K562 (cell line): ENCODE results near the gene TNFAIP8L2. TPM values are rescaled to one million over a fixed set of nuclear protein-coding genes. Genes with fewer than 3 reads are reported as not detected.

ENCODE experiments used
- ATAC-seq: fragments of 200-7000 bp; cut with Tn5 transposase; 3 replicates; pipeline ENCODE4 v1.9.1; 2020; ENCODE audit warnings: moderate library complexity
- BruUV-seq: library from RNA; stranded (reverse); fragments of 400-500 nt; replicated peaks from 2 replicates; lab custom pipeline; 2021; lab: Mats Ljungman, UMichigan
- CTCF ChIA-PET: fragments of 300-600 bp; formaldehyde crosslinking; extraction: SDS; loops from one replicate; lab custom pipeline; 2021; ENCODE audit warnings: low intra/inter-chr PET ratio; lab: Yijun Ruan, JAX
- POLR2A ChIA-PET: fragments of 300-600, 350-650 bp; sonication (Branson Sonifier 250); formaldehyde crosslinking; extraction: SDS; loops from one replicate; lab custom pipeline; 2021; ENCODE audit warnings: antibody characterized with exemption, inconsistent platforms; lab: Yijun Ruan, JAX
- DNase-seq, 4 experiments: peaks; one replicate each; pipeline versions ENCODE4 v3.0.0 to v3.0.0-alpha.2; 2011 to 2018; ENCODE audit warnings: low spot score in 3 of 4, mixed read lengths in 3 of 4; ENCODE audit errors: extremely low read depth in 1 of 4
- FAIRE-seq: peaks from 2 replicates; lab custom pipeline; 2011; peaks lifted over from hg19 to GRCh38; lab: Jason Lieb, UNC
- H2AFZ ChIP-seq: 2 replicates; pipeline ENCODE4 v1.6.0; 2011; ENCODE audit warnings: low read depth, low read length, control low read depth, inconsistent platforms
- H3K27ac ChIP-seq: fragments of 200-600 bp; 3 replicates; pipeline ENCODE4 v1.8.0; 2011; ENCODE audit warnings: low read depth, mild to moderate bottlenecking, control low read depth, inconsistent platforms, low read length, moderate library complexity, mixed read lengths; ENCODE audit errors: extremely low read depth
- H3K27me3 ChIP-seq, 2 experiments: fragments of 300-600 bp in 1 of 2; 2 replicates in 1 of 2; 3 replicates in 1 of 2; pipeline versions ENCODE4 v1.6.0 to v1.8.0; 2011; ENCODE audit warnings: inconsistent platforms in 2 of 2, low read length in 2 of 2, mild to moderate bottlenecking in 1 of 2, mixed read lengths in 1 of 2, moderate library complexity in 1 of 2; ENCODE audit not compliant: control insufficient read depth in 2 of 2, insufficient read depth in 2 of 2
- H3K36me3 ChIP-seq: fragments of 300-600 bp; 3 replicates; pipeline ENCODE4 v1.8.0; 2011; ENCODE audit warnings: mild to moderate bottlenecking, low read length, inconsistent platforms; ENCODE audit not compliant: control insufficient read depth, insufficient read depth
- H3K4me1 ChIP-seq, 2 experiments: fragments of 200-600 bp in 1 of 2; replicated peaks in 1 of 2; 2 replicates in 1 of 2; 3 replicates in 1 of 2; pipeline versions ENCODE4 v1.5.1 to v1.8.0; 2011; ENCODE audit warnings: inconsistent platforms in 2 of 2, low read length in 2 of 2, mild to moderate bottlenecking in 1 of 2, mixed read lengths in 1 of 2, moderate library complexity in 1 of 2; ENCODE audit not compliant: control insufficient read depth in 2 of 2, insufficient read depth in 2 of 2
- H3K4me2 ChIP-seq: 2 replicates; pipeline ENCODE4 v1.6.1; 2011; ENCODE audit warnings: low read length, control low read depth, inconsistent platforms, mixed read lengths; ENCODE audit not compliant: insufficient read depth
- H3K4me3 ChIP-seq: fragments of 200-600 bp; sonication (generic), shearing (Covaris generic); 2 replicates; pipeline ENCODE4 v1.5.1; 2016; ENCODE audit warnings: control low read depth, inconsistent platforms
- H3K79me2 ChIP-seq: fragments of 200-600 bp; 3 replicates; pipeline ENCODE4 v1.8.0; 2011; ENCODE audit warnings: low read length, inconsistent platforms; ENCODE audit not compliant: control insufficient read depth, insufficient read depth
- H3K9ac ChIP-seq, 2 experiments: 2 replicates each; pipeline versions ENCODE4 v1.6.0 to v1.6.1; 2011; ENCODE audit warnings: low read depth in 2 of 2, low read length in 2 of 2, control low read depth in 1 of 2, inconsistent platforms in 1 of 2, mild to moderate bottlenecking in 1 of 2, mixed read lengths in 1 of 2; ENCODE audit not compliant: insufficient read depth in 1 of 2
- H3K9me1 ChIP-seq: one replicate; pipeline ENCODE4 v1.6.0; 2011; ENCODE audit warnings: inconsistent platforms, mild to moderate bottlenecking, low read length, moderate library complexity; ENCODE audit not compliant: control insufficient read depth, insufficient read depth
- H3K9me3 ChIP-seq: replicated peaks from 2 replicates; pipeline ENCODE4 v1.5.1; 2011; ENCODE audit warnings: low read depth, low read length, inconsistent platforms; ENCODE audit not compliant: control insufficient read depth, insufficient read depth
- H4K20me1 ChIP-seq: replicated peaks from 2 replicates; pipeline ENCODE4 v1.6.1; 2011; ENCODE audit warnings: low read length, inconsistent platforms, mixed read lengths; ENCODE audit not compliant: control insufficient read depth, insufficient read depth
- ZNF583 ChIP-seq: fragments of 250-450 bp; sonication (Bioruptor Pico); IDR thresholded peaks from 2 replicates; pipeline ENCODE4 v1.4.0; 2020
- WGBS: fragments of 100-300 bp; shearing (Covaris generic); methylation state at CpG from one replicate; pipeline ENCODE4 v1.1.6; 2016; ENCODE audit warnings: low coverage, mixed read lengths; ENCODE audit not compliant: insufficient coverage; ENCODE audit errors: missing lambda C conversion rate; 5-methylcytosine and 5-hydroxymethylcytosine counted together
- in situ Hi-C: fragments of 300-500 bp; cut with MboI; formaldehyde crosslinking; loops from 4 replicates; pipeline ENCODE4 v1.15.0; 2018; ENCODE audit warnings: inconsistent platforms, mixed read lengths
- intact Hi-C: fragments of 100-400 bp; cut with micrococcal nuclease; formaldehyde crosslinking; loops from 2 replicates; pipeline ENCODE4 v1.14.2; 2022
- polyA plus RNA-seq, 8 experiments: library from polyadenylated mRNA; depleted of rRNA in 4 of 8; stranded (reverse) in 5 of 8; unstranded in 3 of 8; fragments of >200 nt; fragmentation: Nextera tagmentation in 2 of 8; fragmentation: Illumina TruSeq in 1 of 8; extraction: Ambion mirVana in 2 of 8; extraction: Trizol in 1 of 8; gene quantifications; 2 replicates each; pipeline versions ENCODE4 v1.2.1 to v1.2.3, GENCODE V29; 2011 to 2014; ENCODE audit warnings: inconsistent platforms in 1 of 8, missing spikeins in 1 of 8
- total RNA-seq, 7 experiments: library from RNA; depleted of rRNA in 6 of 7; stranded (reverse); fragments of >200 nt in 6 of 7; fragmentation: Illumina TruSeq in 2 of 7; extraction: Trizol in 2 of 7; gene quantifications; 2 replicates each; pipeline versions ENCODE4 v1.2.1 to v1.2.3, GENCODE V29; 2011 to 2021; ENCODE audit warnings: low replicate concordance in 1 of 7
- TF ChIP-seq, protein P1 (sequence below): fragments of 450-650 bp; IDR thresholded peaks from 2 replicates; pipeline ENCODE4 v1.6.1; 2016
- TF ChIP-seq, protein P2 (sequence below), 2 experiments: fragments of 450-650 bp; formaldehyde crosslinking in 1 of 2; IDR thresholded peaks; 2 replicates each; pipeline versions ENCODE4 v1.4.0 to v1.6.1; 2014 to 2020; ENCODE audit warnings: mild to moderate bottlenecking in 2 of 2, borderline replicate concordance in 1 of 2, low read depth in 1 of 2

TNFAIP8L2 gene
- total and polyA plus RNA-seq, 9 of the 15 experiments (the other 6 are each of a cell fraction or from before 2014, with no cell fraction given): 0.05 to 1.7 (median 0.52) TPM

DNA sequence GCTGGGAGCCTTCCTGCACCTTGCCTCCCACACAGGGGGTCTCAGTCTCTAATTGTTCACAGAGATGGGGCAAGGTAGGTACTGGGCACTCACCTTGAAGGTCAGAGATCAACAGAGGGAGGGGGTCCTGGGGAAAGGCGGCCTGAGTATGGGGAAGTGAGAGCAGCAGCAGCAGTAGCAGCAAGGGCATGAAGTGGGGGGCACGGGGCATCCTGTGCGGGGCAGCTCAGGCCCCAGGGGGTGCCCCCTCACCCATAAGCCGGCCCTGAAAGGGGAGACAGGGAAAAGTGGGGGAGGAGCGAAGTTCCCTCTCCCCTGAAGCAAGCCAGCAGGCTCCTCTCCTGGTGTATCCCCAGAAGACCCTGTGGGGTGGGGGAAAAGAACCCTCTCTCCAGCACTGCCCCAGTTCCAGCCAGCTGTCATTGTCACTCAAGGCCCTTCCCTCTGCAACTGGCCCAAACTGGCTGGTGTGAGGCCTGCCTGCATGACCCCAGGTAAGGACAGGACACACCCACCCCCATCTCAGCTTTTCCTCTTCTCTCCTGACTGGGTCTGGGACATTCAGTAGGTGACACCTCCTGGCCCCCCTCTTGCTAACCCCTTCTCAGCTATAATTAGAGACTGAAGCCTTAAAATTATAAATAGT lies 13.9 kb upstream of the TNFAIP8L2 start:
- H3K9ac ChIP-seq: peak overlapping the region in 1 of 2 experiments; percentile 69; a peak in 2 of 4 replicates
- H3K4me2 ChIP-seq: no peak overlapping the region
- TF ChIP-seq, protein P1, sequence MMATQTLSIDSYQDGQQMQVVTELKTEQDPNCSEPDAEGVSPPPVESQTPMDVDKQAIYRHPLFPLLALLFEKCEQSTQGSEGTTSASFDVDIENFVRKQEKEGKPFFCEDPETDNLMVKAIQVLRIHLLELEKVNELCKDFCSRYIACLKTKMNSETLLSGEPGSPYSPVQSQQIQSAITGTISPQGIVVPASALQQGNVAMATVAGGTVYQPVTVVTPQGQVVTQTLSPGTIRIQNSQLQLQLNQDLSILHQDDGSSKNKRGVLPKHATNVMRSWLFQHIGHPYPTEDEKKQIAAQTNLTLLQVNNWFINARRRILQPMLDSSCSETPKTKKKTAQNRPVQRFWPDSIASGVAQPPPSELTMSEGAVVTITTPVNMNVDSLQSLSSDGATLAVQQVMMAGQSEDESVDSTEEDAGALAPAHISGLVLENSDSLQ: peak; percentile 71
- no peak for TF ChIP-seq ZNF583 (CRISPR knock-in tag)
- TF ChIP-seq, protein P2, sequence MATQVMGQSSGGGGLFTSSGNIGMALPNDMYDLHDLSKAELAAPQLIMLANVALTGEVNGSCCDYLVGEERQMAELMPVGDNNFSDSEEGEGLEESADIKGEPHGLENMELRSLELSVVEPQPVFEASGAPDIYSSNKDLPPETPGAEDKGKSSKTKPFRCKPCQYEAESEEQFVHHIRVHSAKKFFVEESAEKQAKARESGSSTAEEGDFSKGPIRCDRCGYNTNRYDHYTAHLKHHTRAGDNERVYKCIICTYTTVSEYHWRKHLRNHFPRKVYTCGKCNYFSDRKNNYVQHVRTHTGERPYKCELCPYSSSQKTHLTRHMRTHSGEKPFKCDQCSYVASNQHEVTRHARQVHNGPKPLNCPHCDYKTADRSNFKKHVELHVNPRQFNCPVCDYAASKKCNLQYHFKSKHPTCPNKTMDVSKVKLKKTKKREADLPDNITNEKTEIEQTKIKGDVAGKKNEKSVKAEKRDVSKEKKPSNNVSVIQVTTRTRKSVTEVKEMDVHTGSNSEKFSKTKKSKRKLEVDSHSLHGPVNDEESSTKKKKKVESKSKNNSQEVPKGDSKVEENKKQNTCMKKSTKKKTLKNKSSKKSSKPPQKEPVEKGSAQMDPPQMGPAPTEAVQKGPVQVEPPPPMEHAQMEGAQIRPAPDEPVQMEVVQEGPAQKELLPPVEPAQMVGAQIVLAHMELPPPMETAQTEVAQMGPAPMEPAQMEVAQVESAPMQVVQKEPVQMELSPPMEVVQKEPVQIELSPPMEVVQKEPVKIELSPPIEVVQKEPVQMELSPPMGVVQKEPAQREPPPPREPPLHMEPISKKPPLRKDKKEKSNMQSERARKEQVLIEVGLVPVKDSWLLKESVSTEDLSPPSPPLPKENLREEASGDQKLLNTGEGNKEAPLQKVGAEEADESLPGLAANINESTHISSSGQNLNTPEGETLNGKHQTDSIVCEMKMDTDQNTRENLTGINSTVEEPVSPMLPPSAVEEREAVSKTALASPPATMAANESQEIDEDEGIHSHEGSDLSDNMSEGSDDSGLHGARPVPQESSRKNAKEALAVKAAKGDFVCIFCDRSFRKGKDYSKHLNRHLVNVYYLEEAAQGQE (IDR thresholded peaks at IDR 0.05; ENCODE audit: borderline replicate concordance): peak; percentile 92
- TF ChIP-seq, protein P2 (CRISPR knock-in tag; IDR thresholded peaks at IDR 0.05; ENCODE audit: low read depth): no peak
- WGBS: 83% methylated on average over 1 of the region's 5 CpGs
- H3K36me3 ChIP-seq: no peaks in the 10 kb centered on the region
- H4K20me1 ChIP-seq: peaks cover 6% of the 10 kb centered on the region; the same call in 1 of the 2 replicates
- ChIA-PET CTCF (no interaction called here), POLR2A (interaction anchor here (0.7 to 1.8 kb wide), 6 partner anchors 13 to 148 kb away, joined by 3 to 5 read pairs (median 4); partner anchors contain the start of genes GABPB2 and LYSMD1)
- in situ Hi-C loops: no loop called here
- no peak overlapping the region for H3K27ac ChIP-seq
- peaks cover 16 to 49% of the 10 kb centered on the region in 2 experiments; a peak in 4 of 5 replicates for H3K4me1 ChIP-seq
- H3K9me1 ChIP-seq: no peaks in the 10 kb centered on the region
- FAIRE-seq (no peak), DNase-seq (peak in 1 of 4 experiments; percentile 31), ATAC-seq (0 out of 3 replicates have a peak, but pooled peaks have one; percentile 1)
- no peaks in the 10 kb centered on the region; a peak in 1 of 5 replicates for H3K27me3 ChIP-seq
- H3K79me2 ChIP-seq: no peaks in the 10 kb centered on the region
- no peak overlapping the region for H2AFZ ChIP-seq
- no TSS peak for BruUV-seq
- intact Hi-C loops: no loop called here
- H3K9me3 ChIP-seq: no peaks in the 10 kb centered on the region
- no peak overlapping the region for H3K4me3 ChIP-seq
